Right renal pelvis (tissue), 4 donors: ENCODE results near the gene TF. TPM values are rescaled to one million over a fixed set of nuclear protein-coding genes. Genes with fewer than 3 reads are reported as not detected.
A peak's percentile ranks its signal among the peaks of the same experiment; 100 is the strongest.
"Not testable (repeated sequence)": the region's sequence is repeated elsewhere in the genome, so short reads cannot be mapped to it uniquely, and the experiment has no call there.

Experiments used
- DNase-seq, 4 donors: peaks; one replicate each; pipeline ENCODE4 v3.0.0-alpha.2; 2013; ENCODE audit warnings: low read depth in 4 of 4, low spot score in 3 of 4, missing footprints in 1 of 4
- polyA plus RNA-seq, 4 donors: library from polyadenylated mRNA; unstranded; fragments of 120-200 nt; gene quantifications; one replicate each; pipeline ENCODE4 v1.2.1, GENCODE V29; 2013; ENCODE audit not compliant: insufficient read length in 4 of 4

The TF gene
- polyA plus RNA-seq, 4 donors: 2.6 to 8.0 (median 3.4) TPM

GRCh38 chr3:133763797-133764683 is 17.8 kb downstream of the TF start:
- DNase-seq: peak; percentile 32 to 67 (median 58)

- no peak for DNase-seq
Measured at GRCh38 chr3:133765256-133765655, 19.1 kb downstream of the TF start.

- no peak for DNase-seq
Measured at GRCh38 chr3:133767607-133768006, 21.4 kb downstream of the TF start.

GRCh38 chr3:133769536-133769935 is 23.3 kb downstream of the TF start:
- no peak for DNase-seq

GRCh38 chr3:133773732-133774131 is 27.5 kb downstream of the TF start:
- no peak for DNase-seq

- no peak for DNase-seq
Measured at GRCh38 chr3:133775309-133775708, 29.1 kb downstream of the TF start.

GRCh38 chr3:133775835-133776234 is 29.6 kb downstream of the TF start:
- DNase-seq: no peak

- no peak for DNase-seq
Measured at GRCh38 chr3:133776794-133777438, 30.7 kb downstream of the TF start.

GRCh38 chr3:133777807-133778568 is 31.8 kb downstream of the TF start:
- DNase-seq: no peak

GRCh38 chr3:133779626-133780203 is 33.5 kb downstream of the TF start:
- DNase-seq: no peak

- DNase-seq: not testable (repeated sequence)
Measured at GRCh38 chr3:133780756-133781155, 34.6 kb downstream of the TF start.

- no peak for DNase-seq
Measured at GRCh38 chr3:133781570-133781969, 35.4 kb downstream of the TF start.

GRCh38 chr3:133782454-133782853 is 36.3 kb downstream of the TF start:
- no peak for DNase-seq

GRCh38 chr3:133783762-133784161 is 37.6 kb downstream of the TF start:
- no peak for DNase-seq

- no peak for DNase-seq
Measured at GRCh38 chr3:133788024-133788423, 41.8 kb downstream of the TF start.

- DNase-seq: no peak
Measured at GRCh38 chr3:133792171-133792763, 46.1 kb downstream of the TF start.

GRCh38 chr3:133797396-133798105 is 51.4 kb downstream of the TF start:
- no peak for DNase-seq

- no peak for DNase-seq
Measured at GRCh38 chr3:133799794-133800585, 53.8 kb downstream of the TF start.

GRCh38 chr3:133803469-133803868 is 57.3 kb downstream of the TF start:
- DNase-seq: no peak
